ENCODE results near the gene STS. TPM values are rescaled to one million over a fixed set of nuclear protein-coding genes. Genes with fewer than 3 reads are reported as not detected.

Gene STS
- total and polyA plus RNA-seq, 10 of the 15 experiments (the other 5 are each of a cell fraction or from before 2014, with no cell fraction given): 1.6 to 19.4 (median 4.7) TPM

DNA sequence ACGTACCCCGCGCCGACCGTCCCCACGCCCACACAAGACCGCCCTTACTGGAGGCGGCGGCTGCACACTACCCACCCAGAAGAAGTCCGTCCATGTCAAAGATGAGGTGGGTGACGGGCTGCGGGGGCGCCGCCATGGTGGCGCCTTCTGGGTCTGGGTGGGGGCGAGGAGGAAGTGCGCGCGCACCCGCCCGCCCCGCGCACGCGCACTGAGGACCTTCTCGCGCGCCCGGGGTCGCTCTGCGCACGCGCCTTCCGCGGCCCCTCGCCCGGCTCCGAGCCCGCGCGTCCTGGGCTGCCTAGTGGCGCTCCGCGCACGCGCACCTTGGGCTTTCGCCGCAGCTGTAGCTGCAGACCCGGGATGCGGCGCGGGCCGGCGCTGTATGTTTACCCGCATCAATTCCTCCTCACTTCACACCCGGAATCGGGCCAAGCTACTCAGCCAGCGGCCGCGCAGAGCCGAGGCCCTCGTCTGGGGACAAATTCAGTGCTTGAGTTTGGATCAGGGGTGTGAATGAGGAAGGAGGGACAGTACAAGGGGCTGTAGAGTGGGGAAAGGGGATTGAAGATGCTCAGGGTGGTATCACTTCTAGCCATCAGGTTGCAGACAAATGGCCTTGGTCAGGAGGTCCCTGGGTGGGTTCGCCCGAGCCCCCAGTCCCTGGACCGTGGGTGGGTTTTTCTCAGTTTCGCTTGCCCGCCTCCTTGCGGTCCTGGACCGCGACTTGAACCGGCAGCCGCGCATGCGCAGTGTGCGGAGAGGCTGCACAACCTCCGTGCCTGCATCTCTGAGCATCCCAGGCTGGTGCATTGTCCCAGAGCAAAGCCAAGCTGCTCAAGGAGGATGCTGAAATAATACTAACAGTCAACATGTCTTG, 704 bp downstream of the STS start, which contains the start of gene PUDP (continued):
- TF ChIP-seq, protein P1, sequence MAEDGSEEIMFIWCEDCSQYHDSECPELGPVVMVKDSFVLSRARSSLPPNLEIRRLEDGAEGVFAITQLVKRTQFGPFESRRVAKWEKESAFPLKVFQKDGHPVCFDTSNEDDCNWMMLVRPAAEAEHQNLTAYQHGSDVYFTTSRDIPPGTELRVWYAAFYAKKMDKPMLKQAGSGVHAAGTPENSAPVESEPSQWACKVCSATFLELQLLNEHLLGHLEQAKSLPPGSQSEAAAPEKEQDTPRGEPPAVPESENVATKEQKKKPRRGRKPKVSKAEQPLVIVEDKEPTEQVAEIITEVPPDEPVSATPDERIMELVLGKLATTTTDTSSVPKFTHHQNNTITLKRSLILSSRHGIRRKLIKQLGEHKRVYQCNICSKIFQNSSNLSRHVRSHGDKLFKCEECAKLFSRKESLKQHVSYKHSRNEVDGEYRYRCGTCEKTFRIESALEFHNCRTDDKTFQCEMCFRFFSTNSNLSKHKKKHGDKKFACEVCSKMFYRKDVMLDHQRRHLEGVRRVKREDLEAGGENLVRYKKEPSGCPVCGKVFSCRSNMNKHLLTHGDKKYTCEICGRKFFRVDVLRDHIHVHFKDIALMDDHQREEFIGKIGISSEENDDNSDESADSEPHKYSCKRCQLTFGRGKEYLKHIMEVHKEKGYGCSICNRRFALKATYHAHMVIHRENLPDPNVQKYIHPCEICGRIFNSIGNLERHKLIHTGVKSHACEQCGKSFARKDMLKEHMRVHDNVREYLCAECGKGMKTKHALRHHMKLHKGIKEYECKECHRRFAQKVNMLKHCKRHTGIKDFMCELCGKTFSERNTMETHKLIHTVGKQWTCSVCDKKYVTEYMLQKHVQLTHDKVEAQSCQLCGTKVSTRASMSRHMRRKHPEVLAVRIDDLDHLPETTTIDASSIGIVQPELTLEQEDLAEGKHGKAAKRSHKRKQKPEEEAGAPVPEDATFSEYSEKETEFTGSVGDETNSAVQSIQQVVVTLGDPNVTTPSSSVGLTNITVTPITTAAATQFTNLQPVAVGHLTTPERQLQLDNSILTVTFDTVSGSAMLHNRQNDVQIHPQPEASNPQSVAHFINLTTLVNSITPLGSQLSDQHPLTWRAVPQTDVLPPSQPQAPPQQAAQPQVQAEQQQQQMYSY (CRISPR knock-in tag; IDR thresholded peaks at IDR 0.05): peak; percentile 77; the same call in 1 of the 2 replicates
- TF ChIP-seq, protein P2, sequence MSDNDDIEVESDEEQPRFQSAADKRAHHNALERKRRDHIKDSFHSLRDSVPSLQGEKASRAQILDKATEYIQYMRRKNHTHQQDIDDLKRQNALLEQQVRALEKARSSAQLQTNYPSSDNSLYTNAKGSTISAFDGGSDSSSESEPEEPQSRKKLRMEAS (IDR thresholded peaks at IDR 0.05; ENCODE audit: low read depth, low read length): 0 out of 2 replicates have a peak, but pooled peaks have one; percentile 20
- TF ChIP-seq ZSCAN29 (IDR thresholded peaks at IDR 0.05) (no peak), CREM (IDR thresholded peaks at IDR 0.05; ENCODE audit: low read depth) (peak; percentile 43; the same call in 1 of the 2 replicates), SUPT20H (IDR thresholded peaks at IDR 0.05; ENCODE audit: borderline replicate concordance, control insufficient read depth, low read depth, low read length) (no peak), IRF4 (IDR thresholded peaks at IDR 0.05; ENCODE audit: low read depth, low read length) (peak; percentile 64; the same call in 1 of the 2 replicates), TARDBP (IDR thresholded peaks at IDR 0.05; ENCODE audit: borderline replicate concordance) (no peak), JUND (IDR thresholded peaks at IDR 0.05; ENCODE audit: low read depth, low read length) (no peak), RAD21 (IDR thresholded peaks at IDR 0.05; ENCODE audit: insufficient read depth, low read depth, low read length) (peak; percentile 9; the same call in 1 of the 2 replicates)
- TF ChIP-seq, protein P3, sequence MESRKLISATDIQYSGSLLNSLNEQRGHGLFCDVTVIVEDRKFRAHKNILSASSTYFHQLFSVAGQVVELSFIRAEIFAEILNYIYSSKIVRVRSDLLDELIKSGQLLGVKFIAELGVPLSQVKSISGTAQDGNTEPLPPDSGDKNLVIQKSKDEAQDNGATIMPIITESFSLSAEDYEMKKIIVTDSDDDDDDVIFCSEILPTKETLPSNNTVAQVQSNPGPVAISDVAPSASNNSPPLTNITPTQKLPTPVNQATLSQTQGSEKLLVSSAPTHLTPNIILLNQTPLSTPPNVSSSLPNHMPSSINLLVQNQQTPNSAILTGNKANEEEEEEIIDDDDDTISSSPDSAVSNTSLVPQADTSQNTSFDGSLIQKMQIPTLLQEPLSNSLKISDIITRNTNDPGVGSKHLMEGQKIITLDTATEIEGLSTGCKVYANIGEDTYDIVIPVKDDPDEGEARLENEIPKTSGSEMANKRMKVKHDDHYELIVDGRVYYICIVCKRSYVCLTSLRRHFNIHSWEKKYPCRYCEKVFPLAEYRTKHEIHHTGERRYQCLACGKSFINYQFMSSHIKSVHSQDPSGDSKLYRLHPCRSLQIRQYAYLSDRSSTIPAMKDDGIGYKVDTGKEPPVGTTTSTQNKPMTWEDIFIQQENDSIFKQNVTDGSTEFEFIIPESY (IDR thresholded peaks at IDR 0.05): no peak
- TF ChIP-seq, protein P4, sequence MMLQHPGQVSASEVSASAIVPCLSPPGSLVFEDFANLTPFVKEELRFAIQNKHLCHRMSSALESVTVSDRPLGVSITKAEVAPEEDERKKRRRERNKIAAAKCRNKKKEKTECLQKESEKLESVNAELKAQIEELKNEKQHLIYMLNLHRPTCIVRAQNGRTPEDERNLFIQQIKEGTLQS (IDR thresholded peaks at IDR 0.05; ENCODE audit: borderline replicate concordance, extremely low read depth, low read depth, low read length): no peak
- TF ChIP-seq, protein P5, sequence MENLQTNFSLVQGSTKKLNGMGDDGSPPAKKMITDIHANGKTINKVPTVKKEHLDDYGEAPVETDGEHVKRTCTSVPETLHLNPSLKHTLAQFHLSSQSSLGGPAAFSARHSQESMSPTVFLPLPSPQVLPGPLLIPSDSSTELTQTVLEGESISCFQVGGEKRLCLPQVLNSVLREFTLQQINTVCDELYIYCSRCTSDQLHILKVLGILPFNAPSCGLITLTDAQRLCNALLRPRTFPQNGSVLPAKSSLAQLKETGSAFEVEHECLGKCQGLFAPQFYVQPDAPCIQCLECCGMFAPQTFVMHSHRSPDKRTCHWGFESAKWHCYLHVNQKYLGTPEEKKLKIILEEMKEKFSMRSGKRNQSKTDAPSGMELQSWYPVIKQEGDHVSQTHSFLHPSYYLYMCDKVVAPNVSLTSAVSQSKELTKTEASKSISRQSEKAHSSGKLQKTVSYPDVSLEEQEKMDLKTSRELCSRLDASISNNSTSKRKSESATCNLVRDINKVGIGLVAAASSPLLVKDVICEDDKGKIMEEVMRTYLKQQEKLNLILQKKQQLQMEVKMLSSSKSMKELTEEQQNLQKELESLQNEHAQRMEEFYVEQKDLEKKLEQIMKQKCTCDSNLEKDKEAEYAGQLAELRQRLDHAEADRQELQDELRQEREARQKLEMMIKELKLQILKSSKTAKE (IDR thresholded peaks at IDR 0.05; ENCODE audit: low read depth, poor library complexity, severe bottlenecking): no peak
- TF ChIP-seq, protein P6, sequence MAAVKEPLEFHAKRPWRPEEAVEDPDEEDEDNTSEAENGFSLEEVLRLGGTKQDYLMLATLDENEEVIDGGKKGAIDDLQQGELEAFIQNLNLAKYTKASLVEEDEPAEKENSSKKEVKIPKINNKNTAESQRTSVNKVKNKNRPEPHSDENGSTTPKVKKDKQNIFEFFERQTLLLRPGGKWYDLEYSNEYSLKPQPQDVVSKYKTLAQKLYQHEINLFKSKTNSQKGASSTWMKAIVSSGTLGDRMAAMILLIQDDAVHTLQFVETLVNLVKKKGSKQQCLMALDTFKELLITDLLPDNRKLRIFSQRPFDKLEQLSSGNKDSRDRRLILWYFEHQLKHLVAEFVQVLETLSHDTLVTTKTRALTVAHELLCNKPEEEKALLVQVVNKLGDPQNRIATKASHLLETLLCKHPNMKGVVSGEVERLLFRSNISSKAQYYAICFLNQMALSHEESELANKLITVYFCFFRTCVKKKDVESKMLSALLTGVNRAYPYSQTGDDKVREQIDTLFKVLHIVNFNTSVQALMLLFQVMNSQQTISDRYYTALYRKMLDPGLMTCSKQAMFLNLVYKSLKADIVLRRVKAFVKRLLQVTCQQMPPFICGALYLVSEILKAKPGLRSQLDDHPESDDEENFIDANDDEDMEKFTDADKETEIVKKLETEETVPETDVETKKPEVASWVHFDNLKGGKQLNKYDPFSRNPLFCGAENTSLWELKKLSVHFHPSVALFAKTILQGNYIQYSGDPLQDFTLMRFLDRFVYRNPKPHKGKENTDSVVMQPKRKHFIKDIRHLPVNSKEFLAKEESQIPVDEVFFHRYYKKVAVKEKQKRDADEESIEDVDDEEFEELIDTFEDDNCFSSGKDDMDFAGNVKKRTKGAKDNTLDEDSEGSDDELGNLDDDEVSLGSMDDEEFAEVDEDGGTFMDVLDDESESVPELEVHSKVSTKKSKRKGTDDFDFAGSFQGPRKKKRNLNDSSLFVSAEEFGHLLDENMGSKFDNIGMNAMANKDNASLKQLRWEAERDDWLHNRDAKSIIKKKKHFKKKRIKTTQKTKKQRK (IDR thresholded peaks at IDR 0.05; ENCODE audit: low read depth, low read length): no peak
- TF ChIP-seq, protein P7, sequence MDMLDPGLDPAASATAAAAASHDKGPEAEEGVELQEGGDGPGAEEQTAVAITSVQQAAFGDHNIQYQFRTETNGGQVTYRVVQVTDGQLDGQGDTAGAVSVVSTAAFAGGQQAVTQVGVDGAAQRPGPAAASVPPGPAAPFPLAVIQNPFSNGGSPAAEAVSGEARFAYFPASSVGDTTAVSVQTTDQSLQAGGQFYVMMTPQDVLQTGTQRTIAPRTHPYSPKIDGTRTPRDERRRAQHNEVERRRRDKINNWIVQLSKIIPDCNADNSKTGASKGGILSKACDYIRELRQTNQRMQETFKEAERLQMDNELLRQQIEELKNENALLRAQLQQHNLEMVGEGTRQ (IDR thresholded peaks at IDR 0.05; ENCODE audit: borderline replicate concordance, low read depth, low read length): no peak

Measured in GM12878 (cell line).